ENCODE data around the gene RNF157. TPM values are rescaled to one million over a fixed set of nuclear protein-coding genes. Genes with fewer than 3 reads are reported as not detected.

The RNF157 gene
- total RNA-seq, 5 donors from 2014 or later (not counting 1 experiment from before 2014, with no cell fraction given) = 50.7 to 66.5 (median 61.9) TPM

- Mint-ChIP-seq H3K27me3 (peaks cover 0 to 7% of the 10 kb centered on the region in 2 donors), H3K36me3 (no peaks in the 10 kb centered on the region), H3K4me1 (peaks cover 55 to 61% (median 60%) of the 10 kb centered on the region in 3 donors), H3K27ac (peak within 1 kb of the TSS; percentile 83 to 96), H3K9me3 (no peaks in the 10 kb centered on the region), H3K4me3 (peak within 1 kb of the TSS; percentile 74 to 77 (median 76))
- CTCF ChIA-PET = interaction anchor here in 1 of 2 donors (0.6 to 1.9 kb wide), 5 partner anchors 10 to 143 kb away, joined by 3 to 8 read pairs (median 4); no protein-coding TSS in a partner anchor
- 12% methylated on average over 43 of the region's 59 CpGs for WGBS (ENCODE audit: insufficient coverage)
- H3K36me3 ChIP-seq (ENCODE audit: control insufficient read depth in 2 of 2, extremely low read depth in 1 of 2, insufficient read depth in 1 of 2, low read length in 1 of 2) = no peaks in the 10 kb centered on the region
- no peaks in the 10 kb centered on the region for H3K9me3 ChIP-seq
- peak; percentile 79 to 96 (median 88) for DNase-seq
- no peak within 1 kb of the TSS for H3K27ac ChIP-seq (ENCODE audit: low read length)
- peak within 1 kb of the TSS; percentile 49 to 55 for H3K4me3 ChIP-seq (ENCODE audit: control insufficient read depth in 1 of 2, extremely low read depth in 1 of 2, low read length in 1 of 2)
- peak; percentile 63 to 81 (median 69) for ATAC-seq (replicated peaks in 1 of 4)
- H3K4me1 ChIP-seq (ENCODE audit: control insufficient read depth in 1 of 2, extremely low read depth in 1 of 2, insufficient read depth in 2 of 2, low read length in 2 of 2) = peaks cover 45 to 75% of the 10 kb centered on the region in 2 experiments
- POLR2A ChIA-PET = interaction anchor here (0.5 to 0.6 kb wide), 2 partner anchors 236 to 1777 kb away, joined by 3 read pairs; no protein-coding TSS in a partner anchor
- H3K27me3 ChIP-seq (replicated peaks in 1 of 2; ENCODE audit: control insufficient read depth in 2 of 2, extremely low read depth in 1 of 2, insufficient read depth in 2 of 2, low read length in 1 of 2) = peaks cover 2 to 27% of the 10 kb centered on the region in 2 experiments
Measured at GRCh38 chr17:76141212-76142038, 98.9 kb downstream of the RNF157 start, which contains the start of gene FOXJ1. Gene FOXJ1, minus strand, starts transcription at chr17:76141245. Its CDS starts 850 bp downstream, at chr17:76140395.

DNA sequence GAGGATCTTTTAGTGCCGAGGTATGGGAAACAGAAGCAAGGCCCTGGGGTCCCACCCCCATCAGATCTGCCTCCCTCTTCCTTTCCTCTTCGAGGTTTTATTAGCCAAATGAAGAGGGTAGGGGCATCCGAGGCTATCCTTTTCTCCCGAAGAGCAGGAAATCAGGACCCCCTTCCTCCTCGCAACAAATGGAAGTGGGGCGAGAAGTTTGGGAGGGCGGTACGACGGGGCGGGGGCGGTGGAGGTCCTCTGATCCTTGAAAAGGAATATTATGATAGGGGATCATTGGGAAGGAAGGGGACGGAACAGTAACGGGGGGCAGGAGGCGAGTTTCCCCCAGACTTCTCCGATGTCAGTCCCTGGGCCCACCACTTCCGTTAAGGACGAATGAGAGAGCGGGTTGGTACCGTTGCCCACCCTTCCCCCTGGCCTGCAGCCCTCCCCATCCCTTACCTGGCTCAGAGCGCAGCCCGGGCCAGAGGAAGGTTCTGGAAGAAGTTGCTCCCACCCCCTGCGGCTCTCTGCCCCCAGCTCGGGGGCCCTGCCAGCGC lies 99.6 kb downstream of the RNF157 start:
- WGBS (ENCODE audit: insufficient coverage) = 0% methylated on average over 1 of the region's 24 CpGs
- Histone ChIP-seq H3K9me3 (no peaks in the 10 kb centered on the region), H3K4me3 (ENCODE audit: control insufficient read depth in 1 of 2, extremely low read depth in 1 of 2, low read length in 1 of 2) (peak overlapping the region; percentile 49 to 55), H3K27me3 (replicated peaks in 1 of 2; ENCODE audit: control insufficient read depth in 2 of 2, extremely low read depth in 1 of 2, insufficient read depth in 2 of 2, low read length in 1 of 2) (peaks cover 2 to 27% of the 10 kb centered on the region in 2 experiments), H3K27ac (ENCODE audit: low read length) (no peak overlapping the region), H3K36me3 (ENCODE audit: control insufficient read depth in 2 of 2, extremely low read depth in 1 of 2, insufficient read depth in 1 of 2, low read length in 1 of 2) (no peaks in the 10 kb centered on the region), H3K4me1 (ENCODE audit: control insufficient read depth in 1 of 2, extremely low read depth in 1 of 2, insufficient read depth in 2 of 2, low read length in 2 of 2) (peaks cover 43 to 75% of the 10 kb centered on the region in 2 experiments)
- ChIA-PET CTCF (interaction anchor here in 1 of 2 donors (0.6 to 1.9 kb wide), 4 partner anchors 11 to 143 kb away, joined by 3 to 8 read pairs (median 4); no protein-coding TSS in a partner anchor), POLR2A (interaction anchor here in 1 of 2 donors (0.5 kb wide), 1 partner anchor 41 kb away, joined by 6 read pairs; no protein-coding TSS in a partner anchor)
- Mint-ChIP-seq H3K36me3 (no peaks in the 10 kb centered on the region), H3K27me3 (peaks cover 0 to 7% of the 10 kb centered on the region in 2 donors), H3K4me1 (peaks cover 49 to 54% (median 53%) of the 10 kb centered on the region in 3 donors), H3K4me3 (peak overlapping the region; percentile 74 to 77 (median 76)), H3K9me3 (no peaks in the 10 kb centered on the region), H3K27ac (no peak overlapping the region)
- peak in 2 of 4 experiments; percentile 4 to 13 for ATAC-seq (replicated peaks in 1 of 4)
- no peak for DNase-seq

GRCh38 chr17:76139801-76140660 lies 100.3 kb downstream of the RNF157 start:
- peaks cover 47 to 53% (median 52%) of the 10 kb centered on the region in 3 donors for H3K4me1 Mint-ChIP-seq
- WGBS (ENCODE audit: insufficient coverage) = 42% methylated on average over 74 of the region's 78 CpGs
- H3K4me3 ChIP-seq (ENCODE audit: control insufficient read depth in 1 of 2, extremely low read depth in 1 of 2, low read length in 1 of 2) = peak overlapping the region; percentile 49 to 55
- no peak overlapping the region for H3K27ac ChIP-seq (ENCODE audit: low read length)
- no peaks in the 10 kb centered on the region for H3K36me3 Mint-ChIP-seq
- peaks cover 2 to 27% of the 10 kb centered on the region in 2 experiments for H3K27me3 ChIP-seq (replicated peaks in 1 of 2; ENCODE audit: control insufficient read depth in 2 of 2, extremely low read depth in 1 of 2, insufficient read depth in 2 of 2, low read length in 1 of 2)
- peaks cover 39 to 75% of the 10 kb centered on the region in 2 experiments for H3K4me1 ChIP-seq (ENCODE audit: control insufficient read depth in 1 of 2, extremely low read depth in 1 of 2, insufficient read depth in 2 of 2, low read length in 2 of 2)
- H3K27ac Mint-ChIP-seq = peak overlapping the region; percentile 11 to 43
- DNase-seq (peak in 34 of 35 experiments; percentile 19 to 65 (median 50)), ATAC-seq (replicated peaks in 1 of 4) (peak; percentile 41 to 46 (median 42))
- H3K9me3 ChIP-seq = no peaks in the 10 kb centered on the region
- H3K36me3 ChIP-seq (ENCODE audit: control insufficient read depth in 2 of 2, extremely low read depth in 1 of 2, insufficient read depth in 1 of 2, low read length in 1 of 2) = no peaks in the 10 kb centered on the region
- ChIA-PET CTCF (interaction anchor here in 1 of 2 donors (1.9 kb wide), 1 partner anchor 40 kb away, joined by 8 read pairs; no protein-coding TSS in a partner anchor), POLR2A (interaction anchor here in 1 of 2 donors (0.5 kb wide), 1 partner anchor 41 kb away, joined by 6 read pairs; no protein-coding TSS in a partner anchor)
- H3K9me3 Mint-ChIP-seq = no peaks in the 10 kb centered on the region
- peak overlapping the region; percentile 72 to 76 (median 74) for H3K4me3 Mint-ChIP-seq
- peaks cover 0 to 7% of the 10 kb centered on the region in 2 donors for H3K27me3 Mint-ChIP-seq

- ATAC-seq (replicated peaks in 1 of 4) = no peak
- 88% methylated on average over 13 of the region's 15 CpGs for WGBS (ENCODE audit: insufficient coverage)
- no peak for DNase-seq
- ChIA-PET POLR2A (interaction anchor here in 1 of 2 donors (0.6 kb wide), 1 partner anchor 575 kb away, joined by 4 read pairs; no protein-coding TSS in a partner anchor), CTCF (interaction anchor here (0.5 to 0.6 kb wide), 2 partner anchors 36 to 158 kb away, joined by 3 to 4 read pairs; no protein-coding TSS in a partner anchor)
- no peaks in the 10 kb centered on the region for H3K9me3 ChIP-seq
- H3K4me3 Mint-ChIP-seq = peak overlapping the region; percentile 64 to 76 (median 64)
- H3K36me3 ChIP-seq (ENCODE audit: control insufficient read depth in 2 of 2, extremely low read depth in 1 of 2, insufficient read depth in 1 of 2, low read length in 1 of 2) = no peaks in the 10 kb centered on the region
- H3K4me1 Mint-ChIP-seq = peaks cover 47 to 49% (median 48%) of the 10 kb centered on the region in 3 donors
- H3K27ac Mint-ChIP-seq = peak overlapping the region; percentile 11 to 43
- H3K27me3 ChIP-seq (replicated peaks in 1 of 2; ENCODE audit: control insufficient read depth in 2 of 2, extremely low read depth in 1 of 2, insufficient read depth in 2 of 2, low read length in 1 of 2) = peaks cover 2 to 27% of the 10 kb centered on the region in 2 experiments
- H3K4me1 ChIP-seq (ENCODE audit: control insufficient read depth in 1 of 2, extremely low read depth in 1 of 2, insufficient read depth in 2 of 2, low read length in 2 of 2) = peaks cover 31 to 71% of the 10 kb centered on the region in 2 experiments
- no peak overlapping the region for H3K4me3 ChIP-seq (ENCODE audit: control insufficient read depth in 1 of 2, extremely low read depth in 1 of 2, low read length in 1 of 2)
- no peaks in the 10 kb centered on the region for H3K36me3 Mint-ChIP-seq
- H3K27ac ChIP-seq (ENCODE audit: low read length) = no peak overlapping the region
- no peaks in the 10 kb centered on the region for H3K9me3 Mint-ChIP-seq
- H3K27me3 Mint-ChIP-seq = peaks cover 0 to 7% of the 10 kb centered on the region in 2 donors
Measured at GRCh38 chr17:76138896-76139752, 101.2 kb downstream of the RNF157 start.

DNA sequence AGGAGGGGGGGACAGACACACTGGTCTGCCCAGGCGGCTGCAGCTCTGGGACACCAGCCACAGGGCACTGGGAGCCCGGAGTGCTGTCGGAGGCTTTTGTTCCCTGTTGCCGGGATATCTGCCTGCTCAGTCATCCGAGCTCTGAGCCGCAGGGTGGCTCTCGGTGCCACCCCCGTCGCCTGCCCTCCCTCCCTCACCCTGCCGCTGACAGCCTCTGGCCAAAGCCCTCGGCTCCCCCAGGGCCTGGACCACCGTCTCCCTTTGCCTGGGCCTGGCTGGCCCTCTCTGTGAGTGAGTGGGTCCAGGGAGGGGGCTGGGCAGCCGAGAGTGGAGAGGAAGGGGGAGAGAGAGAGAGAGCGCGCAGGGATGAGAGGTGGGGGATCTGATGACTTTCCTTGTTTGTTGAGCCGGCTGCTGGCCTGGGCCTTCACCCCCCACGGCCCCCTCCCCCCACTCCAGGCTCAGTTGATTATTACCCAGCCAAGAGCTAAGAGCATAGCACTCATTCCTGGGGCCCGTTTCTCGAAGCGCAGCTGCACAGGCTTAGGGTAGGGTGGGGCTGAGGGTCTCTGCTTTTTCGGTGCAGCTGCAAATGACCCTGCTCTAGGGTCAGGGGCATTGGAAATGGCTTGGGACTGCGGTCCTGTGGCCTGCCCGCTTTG lies 101.9 kb downstream of the RNF157 start:
- H3K36me3 ChIP-seq (ENCODE audit: control insufficient read depth in 2 of 2, extremely low read depth in 1 of 2, insufficient read depth in 1 of 2, low read length in 1 of 2) = no peaks in the 10 kb centered on the region
- H3K27me3 ChIP-seq (replicated peaks in 1 of 2; ENCODE audit: control insufficient read depth in 2 of 2, extremely low read depth in 1 of 2, insufficient read depth in 2 of 2, low read length in 1 of 2) = peaks cover 2 to 27% of the 10 kb centered on the region in 2 experiments
- Mint-ChIP-seq H3K27ac (no peak overlapping the region), H3K27me3 (peaks cover 0 to 7% of the 10 kb centered on the region in 2 donors), H3K4me3 (peak overlapping the region in 1 of 3 donors; percentile 19), H3K9me3 (no peaks in the 10 kb centered on the region), H3K36me3 (no peaks in the 10 kb centered on the region), H3K4me1 (peaks cover 46 to 48% (median 47%) of the 10 kb centered on the region in 3 donors)
- no peak for DNase-seq
- no peak for ATAC-seq (replicated peaks in 1 of 4)
- ChIA-PET CTCF (interaction anchor here (0.5 to 0.6 kb wide), 2 partner anchors 37 to 159 kb away, joined by 3 to 4 read pairs; no protein-coding TSS in a partner anchor), POLR2A (interaction anchor here in 1 of 2 donors (0.6 kb wide), 1 partner anchor 575 kb away, joined by 4 read pairs; no protein-coding TSS in a partner anchor)
- WGBS (ENCODE audit: insufficient coverage) = 94% methylated on average over 9 of the region's 23 CpGs
- peaks cover 24 to 69% of the 10 kb centered on the region in 2 experiments for H3K4me1 ChIP-seq (ENCODE audit: control insufficient read depth in 1 of 2, extremely low read depth in 1 of 2, insufficient read depth in 2 of 2, low read length in 2 of 2)
- H3K27ac ChIP-seq (ENCODE audit: low read length) = no peak overlapping the region
- no peaks in the 10 kb centered on the region for H3K9me3 ChIP-seq
- H3K4me3 ChIP-seq (ENCODE audit: control insufficient read depth in 1 of 2, extremely low read depth in 1 of 2, low read length in 1 of 2) = no peak overlapping the region
